GM18868 (cell line): Measurements from ENCODE around the gene MGAT4A.
"Not testable (repeated sequence)": the region's sequence is repeated elsewhere in the genome, so short reads cannot be mapped to it uniquely, and the experiment has no call there.

Source experiments
- ATAC-seq: cut with Tn5 transposase; IDR thresholded peaks from one replicate; pipeline ENCODE4 v1.9.1; 2021; ENCODE audit warnings: mild to moderate bottlenecking, moderate library complexity; ENCODE audit not compliant: unreplicated experiment

Gene MGAT4A

GRCh38 chr2:98759827-98760625, 29.1 kb upstream of the MGAT4A start:
- ATAC-seq = no peak

- ATAC-seq = no peak
Observed at GRCh38 chr2:98759338-98759737, 28.4 kb upstream of the MGAT4A start.

GRCh38 chr2:98757904-98758421, 27.0 kb upstream of the MGAT4A start:
- ATAC-seq = peak; percentile 85

- no peak for ATAC-seq
Observed at GRCh38 chr2:98753801-98754200, 22.9 kb upstream of the MGAT4A start.

GRCh38 chr2:98752711-98753110, 21.8 kb upstream of the MGAT4A start:
- not testable (repeated sequence) for ATAC-seq

- no peak for ATAC-seq
Observed at GRCh38 chr2:98751748-98752147, 20.8 kb upstream of the MGAT4A start.

- no peak for ATAC-seq
Observed at GRCh38 chr2:98750593-98751282, 19.8 kb upstream of the MGAT4A start.

- no peak for ATAC-seq
Observed at GRCh38 chr2:98749066-98749450, 18.1 kb upstream of the MGAT4A start.

GRCh38 chr2:98748292-98749065, 17.5 kb upstream of the MGAT4A start:
- ATAC-seq = no peak

- ATAC-seq = no peak
Observed at GRCh38 chr2:98747888-98748287, 17.0 kb upstream of the MGAT4A start.

GRCh38 chr2:98746426-98746825, 15.5 kb upstream of the MGAT4A start:
- ATAC-seq = no peak

- ATAC-seq = no peak
Observed at GRCh38 chr2:98744595-98744994, 13.7 kb upstream of the MGAT4A start.

- no peak for ATAC-seq
Observed at GRCh38 chr2:98743835-98744234, 12.9 kb upstream of the MGAT4A start.

- ATAC-seq = no peak
Observed at GRCh38 chr2:98739020-98739419, 8.1 kb upstream of the MGAT4A start.

GRCh38 chr2:98738304-98738703, 7.4 kb upstream of the MGAT4A start:
- ATAC-seq = no peak

- ATAC-seq = no peak
Observed at GRCh38 chr2:98737848-98738247, 6.9 kb upstream of the MGAT4A start.

GRCh38 chr2:98736464-98736889, 5.5 kb upstream of the MGAT4A start:
- ATAC-seq = no peak

GRCh38 chr2:98734823-98735260, 3.9 kb upstream of the MGAT4A start:
- ATAC-seq = no peak

GRCh38 chr2:98734162-98734561, 3.2 kb upstream of the MGAT4A start:
- ATAC-seq = no peak

GRCh38 chr2:98732430-98733051, 1.6 kb upstream of the MGAT4A start:
- no peak for ATAC-seq

- ATAC-seq = no peak
Observed at GRCh38 chr2:98731894-98732349, 990 bp upstream of the MGAT4A start.
